ENCODE results near the gene ERF. TPM values are rescaled to one million over a fixed set of nuclear protein-coding genes. Genes with fewer than 3 reads are reported as not detected.

The ERF gene
- total and polyA plus RNA-seq, 2 of the 8 experiments (the other 6 are each of a cell fraction or from before 2014, with no cell fraction given), result 43.7 to 62.7 TPM

DNA sequence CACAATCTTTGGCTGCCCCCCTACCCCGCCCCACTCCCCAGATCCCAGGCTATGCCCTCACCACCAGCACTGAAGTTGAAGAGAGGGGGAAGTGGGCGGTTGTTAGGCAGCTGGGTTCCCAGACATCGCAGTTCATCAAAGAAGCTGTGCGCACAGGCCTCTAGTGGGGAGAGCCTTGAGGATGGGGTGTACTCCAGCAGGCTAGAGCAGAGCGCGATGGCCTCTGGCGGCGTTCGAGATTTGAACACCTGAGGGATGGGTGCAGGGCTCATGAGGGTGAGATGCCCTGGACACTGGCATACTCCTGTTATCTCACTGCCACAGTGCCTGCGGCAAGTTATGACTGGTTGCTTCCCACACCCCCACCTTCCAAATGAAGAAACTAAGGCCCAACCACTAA is 22.5 kb downstream of the ERF start:
- peaks cover 8 to 60% (median 36%) of the 10 kb centered on the region in 4 experiments; a peak in 6 of 8 replicates for H3K36me3 ChIP-seq (ENCODE audit: control insufficient read depth in 2 of 4, insufficient read depth in 4 of 4, low read length in 3 of 4)
- no peaks in the 10 kb centered on the region for H3K4me1 ChIP-seq (replicated peaks in 1 of 4; ENCODE audit: control insufficient read depth in 3 of 4, insufficient read depth in 4 of 4, low read length in 3 of 4)
- H3K27ac ChIP-seq (ENCODE audit: low read depth, low read length), result no peak overlapping the region
- no peak for TF ChIP-seq RBBP5 (IDR thresholded peaks at IDR 0.05; ENCODE audit: borderline replicate concordance, low read depth, low read length)
- no peak for TF ChIP-seq KDM1A (IDR thresholded peaks at IDR 0.05; ENCODE audit: borderline replicate concordance, low read length)
- TF ChIP-seq CEBPB (IDR thresholded peaks at IDR 0.05; ENCODE audit: low read depth, low read length), result no peak
- TF ChIP-seq TAF1 (IDR thresholded peaks at IDR 0.05; ENCODE audit: low read depth, low read length), result no peak
- TF ChIP-seq CREB1 (IDR thresholded peaks at IDR 0.05), result no peak
- TF ChIP-seq, protein P1, sequence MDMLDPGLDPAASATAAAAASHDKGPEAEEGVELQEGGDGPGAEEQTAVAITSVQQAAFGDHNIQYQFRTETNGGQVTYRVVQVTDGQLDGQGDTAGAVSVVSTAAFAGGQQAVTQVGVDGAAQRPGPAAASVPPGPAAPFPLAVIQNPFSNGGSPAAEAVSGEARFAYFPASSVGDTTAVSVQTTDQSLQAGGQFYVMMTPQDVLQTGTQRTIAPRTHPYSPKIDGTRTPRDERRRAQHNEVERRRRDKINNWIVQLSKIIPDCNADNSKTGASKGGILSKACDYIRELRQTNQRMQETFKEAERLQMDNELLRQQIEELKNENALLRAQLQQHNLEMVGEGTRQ (IDR thresholded peaks at IDR 0.05; ENCODE audit: low read length), result no peak
- no peak for TF ChIP-seq GABPA (IDR thresholded peaks at IDR 0.05; ENCODE audit: borderline replicate concordance, insufficient read depth, low read length)
- no peak for TF ChIP-seq HDAC6 (IDR thresholded peaks at IDR 0.05; ENCODE audit: low read depth, low read length)
- no peak for TF ChIP-seq YY1 (IDR thresholded peaks at IDR 0.05; ENCODE audit: low read depth, low read length)
- H2BK120ac ChIP-seq (replicated peaks; ENCODE audit: low read depth, low read length), result no peak overlapping the region
- H3K18ac ChIP-seq (ENCODE audit: extremely low read depth, low read length), result no peak overlapping the region
- peaks cover 13 to 33% of the 10 kb centered on the region in 2 experiments for H4K20me1 ChIP-seq (replicated peaks in 1 of 2; ENCODE audit: control insufficient read depth in 1 of 2, insufficient read depth in 2 of 2, low read length in 2 of 2)
- no peak overlapping the region for H2AK5ac ChIP-seq (ENCODE audit: low read depth, low read length)
- no peaks in the 10 kb centered on the region for H3K9me3 ChIP-seq (ENCODE audit: insufficient read depth in 2 of 2, low read depth in 1 of 2, low read length in 1 of 2)
- H3K27me3 ChIP-seq (replicated peaks in 1 of 4; ENCODE audit: control insufficient read depth in 3 of 4, extremely low read depth in 1 of 4, insufficient read depth in 3 of 4, low read length in 3 of 4), result no peaks in the 10 kb centered on the region
- WGBS, 2 experiments (ENCODE audit: extremely low coverage in 1 of 2, insufficient coverage in 1 of 2, insufficient read length in 1 of 2, insufficient replicate concordance in 2 of 2, low coverage in 1 of 2, low lambda C conversion rate in 2 of 2, missing lambda C conversion rate in 1 of 2), result 96% methylated on average over 10 of the region's 10 CpGs; no CpG with 5 or more reads in 1 of the 2 experiments
- no peak overlapping the region for H3K4me2 ChIP-seq (ENCODE audit: insufficient read depth in 1 of 2, low read depth in 2 of 2, low read length in 2 of 2)
- no peaks in the 10 kb centered on the region for H3K23me2 ChIP-seq (ENCODE audit: low read depth, low read length)
- DNase-seq (ENCODE audit: low read depth in 1 of 2, low spot score in 2 of 2) (no peak), FAIRE-seq (no peak)
- no peak overlapping the region for H4K8ac ChIP-seq (ENCODE audit: extremely low read depth, insufficient read depth, low read length)
- no peaks in the 10 kb centered on the region for H3K79me2 ChIP-seq (ENCODE audit: control insufficient read depth in 1 of 2, insufficient read depth in 2 of 2, low read length in 2 of 2)
- no peak overlapping the region for H3K4ac ChIP-seq (replicated peaks; ENCODE audit: insufficient read length, low read depth, low read length)
- H2AFZ ChIP-seq (ENCODE audit: low read length), result no peak overlapping the region
- no peak overlapping the region for H3K56ac ChIP-seq (replicated peaks; ENCODE audit: insufficient read length, low read depth, low read length)
- H2BK5ac ChIP-seq (ENCODE audit: low read depth, low read length), result no peak overlapping the region
- ChIA-PET POLR2A (ENCODE audit: partially characterized antibody) (interaction anchor here (0.6 to 4.5 kb wide), 6 partner anchors 10 to 246 kb away, joined by 3 to 21 read pairs (median 4); partner anchors contain the start of genes GSK3A, PAFAH1B3 and PRR19), CTCF (ENCODE audit: partially characterized antibody) (interaction anchor here (1.1 to 1.3 kb wide), 3 partner anchors 12 to 124 kb away, joined by 3 to 6 read pairs (median 3); no protein-coding TSS in a partner anchor)
- no peak overlapping the region for H2BK12ac ChIP-seq (ENCODE audit: low read depth, low read length)
- H3K14ac ChIP-seq (ENCODE audit: insufficient read length), result no peak overlapping the region
- H2BK20ac ChIP-seq (ENCODE audit: low read length), result no peak overlapping the region
- no peak overlapping the region for H2BK15ac ChIP-seq (ENCODE audit: low read length)
- H3K9ac ChIP-seq (replicated peaks in 1 of 4; ENCODE audit: extremely low read depth in 1 of 4, low read depth in 3 of 4, low read length in 3 of 4), result no peak overlapping the region
- no peak overlapping the region for H3K4me3 ChIP-seq (ENCODE audit: extremely low read depth in 1 of 4, insufficient read depth in 2 of 4, low read depth in 3 of 4, low read length in 4 of 4)
- no peak overlapping the region for H4K91ac ChIP-seq (replicated peaks; ENCODE audit: insufficient read length, low read length)
- H4K5ac ChIP-seq (ENCODE audit: insufficient read length, low read depth, low read length), result no peak overlapping the region
- peaks cover 3% of the 10 kb centered on the region for H3K79me1 ChIP-seq (ENCODE audit: low read depth, low read length)
- no peak overlapping the region for H3K23ac ChIP-seq (ENCODE audit: insufficient read length)
